KOPT-K1 (cell line): ENCODE measurements around the gene ZNF747.

Experiments used
- H3K27ac ChIP-seq: fragments of 200-600 bp; sonication (generic); 2 replicates; pipeline ENCODE4 v1.5.1; 2016; ENCODE audit warnings: antibody characterized with exemption, mild to moderate bottlenecking, low read depth, low read length; ENCODE audit not compliant: poor library complexity, severe bottlenecking
- H3K36me3 ChIP-seq: fragments of 200-600 bp; sonication (generic); 2 replicates; pipeline ENCODE4 v1.5.1; 2017; ENCODE audit warnings: antibody characterized with exemption, mild to moderate bottlenecking, low read length, moderate library complexity; ENCODE audit not compliant: insufficient read depth
- H3K9me3 ChIP-seq: fragments of 200-600 bp; sonication (generic); 2 replicates; pipeline ENCODE4 v1.5.1; 2017; ENCODE audit warnings: antibody characterized with exemption, low read length, mild to moderate bottlenecking; ENCODE audit not compliant: insufficient read depth, poor library complexity, severe bottlenecking

ZNF747 gene

DNA sequence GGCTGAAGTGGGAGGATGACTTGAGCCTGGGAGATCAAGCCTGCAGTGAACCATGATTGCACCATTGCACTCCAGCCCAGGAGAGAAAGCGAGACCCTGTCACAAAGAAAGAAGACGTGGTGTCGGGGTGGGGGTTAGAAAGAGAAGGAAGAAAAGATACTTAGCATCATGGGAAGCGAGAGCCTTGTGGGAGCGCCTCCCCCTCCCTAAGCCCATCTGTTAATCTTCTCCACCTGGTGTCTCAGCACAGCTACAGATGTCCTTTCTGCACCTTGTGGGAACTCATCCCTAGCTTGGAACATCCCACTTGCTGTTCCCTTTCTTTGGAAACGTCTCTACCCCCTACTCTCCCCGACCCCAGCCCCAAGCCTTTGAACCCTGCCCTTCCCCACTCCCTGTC, 30.9 kb upstream of the ZNF747 start:
- Histone ChIP-seq H3K36me3 (no peaks in the 10 kb centered on the region), H3K27ac (no peak overlapping the region), H3K9me3 (no peaks in the 10 kb centered on the region)

DNA sequence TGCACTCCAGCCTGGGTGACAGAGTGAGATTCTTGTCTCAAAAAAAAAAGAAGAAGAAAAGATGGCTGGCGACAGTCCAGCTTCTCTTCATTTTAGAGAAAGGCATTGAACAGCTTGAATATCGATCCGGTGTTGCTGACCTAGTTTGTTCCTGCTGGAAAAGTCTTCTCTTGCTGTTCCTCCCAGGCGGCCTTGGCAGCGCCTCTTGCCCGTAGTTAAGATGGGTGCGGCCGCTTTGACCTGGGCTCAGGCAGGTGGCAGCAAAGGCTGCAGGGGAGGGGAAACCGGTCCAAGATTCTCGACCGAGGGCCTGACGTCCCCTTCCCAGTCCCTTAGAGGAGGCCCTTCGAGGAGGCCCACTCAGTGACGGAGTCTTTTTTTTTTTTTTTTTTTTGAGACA, 27.4 kb upstream of the ZNF747 start:
- Histone ChIP-seq H3K27ac (no peak overlapping the region), H3K36me3 (no peaks in the 10 kb centered on the region), H3K9me3 (no peaks in the 10 kb centered on the region)

DNA sequence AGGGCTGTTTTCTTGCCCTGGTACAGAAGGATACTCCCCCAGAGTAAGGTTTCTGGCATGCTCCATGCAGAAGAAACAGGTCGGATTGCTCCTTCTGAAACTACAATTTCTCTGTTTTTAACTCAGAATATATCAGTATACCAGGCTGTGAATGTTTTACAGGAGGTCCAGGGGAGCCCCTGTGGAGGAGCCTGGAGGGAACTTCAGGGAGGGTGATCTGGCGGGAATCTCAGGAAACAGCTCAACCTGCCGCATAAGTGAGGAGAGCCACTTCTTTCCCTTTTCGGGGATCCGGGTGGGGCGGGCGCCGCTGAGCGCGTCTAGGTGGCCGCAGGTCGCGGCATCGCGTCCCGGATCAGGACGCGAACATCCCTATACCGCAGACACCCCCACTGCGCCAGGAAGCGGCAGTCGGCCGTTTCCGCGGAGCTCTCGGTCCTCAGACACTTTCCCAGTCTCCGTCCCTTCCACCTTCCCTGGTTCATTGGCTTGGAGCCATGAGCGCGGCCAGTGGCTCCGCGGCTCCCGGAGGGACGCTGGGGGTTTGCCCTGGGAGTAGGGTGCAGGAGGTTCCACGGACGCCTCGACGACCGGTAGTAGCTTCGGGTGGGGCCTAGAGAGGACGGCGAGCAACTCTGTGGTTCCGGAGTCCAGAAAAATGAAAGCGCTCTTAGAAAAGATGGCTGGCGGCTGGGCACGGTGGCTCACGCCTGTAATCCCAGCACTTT, 26.6 kb upstream of the ZNF747 start:
- no peak overlapping the region for H3K27ac ChIP-seq
- H3K36me3 ChIP-seq = peaks cover 1% of the 10 kb centered on the region; the same call in 1 of the 2 replicates
- H3K9me3 ChIP-seq = no peaks in the 10 kb centered on the region

DNA sequence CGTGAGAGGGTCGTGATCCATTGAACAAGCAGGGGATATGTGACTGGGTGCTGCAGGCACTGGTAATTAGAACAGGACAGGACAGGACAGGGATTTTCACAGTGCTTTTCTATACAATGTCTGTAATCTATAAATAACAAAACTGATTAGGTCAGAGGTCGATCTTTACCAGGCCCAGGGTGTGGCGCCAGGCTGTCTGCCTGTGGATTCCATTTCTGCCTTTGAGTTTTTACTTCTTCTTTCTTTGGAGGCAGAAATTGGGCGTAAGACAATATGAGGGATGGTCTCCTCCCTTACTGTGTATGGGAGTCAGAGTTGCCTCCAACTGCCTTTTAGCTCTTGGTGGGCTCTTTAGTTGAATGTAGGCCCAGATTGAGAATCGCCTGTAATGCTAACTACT, 25.0 kb upstream of the ZNF747 start:
- Histone ChIP-seq H3K36me3 (peaks cover 17% of the 10 kb centered on the region), H3K9me3 (no peaks in the 10 kb centered on the region), H3K27ac (no peak overlapping the region)

DNA sequence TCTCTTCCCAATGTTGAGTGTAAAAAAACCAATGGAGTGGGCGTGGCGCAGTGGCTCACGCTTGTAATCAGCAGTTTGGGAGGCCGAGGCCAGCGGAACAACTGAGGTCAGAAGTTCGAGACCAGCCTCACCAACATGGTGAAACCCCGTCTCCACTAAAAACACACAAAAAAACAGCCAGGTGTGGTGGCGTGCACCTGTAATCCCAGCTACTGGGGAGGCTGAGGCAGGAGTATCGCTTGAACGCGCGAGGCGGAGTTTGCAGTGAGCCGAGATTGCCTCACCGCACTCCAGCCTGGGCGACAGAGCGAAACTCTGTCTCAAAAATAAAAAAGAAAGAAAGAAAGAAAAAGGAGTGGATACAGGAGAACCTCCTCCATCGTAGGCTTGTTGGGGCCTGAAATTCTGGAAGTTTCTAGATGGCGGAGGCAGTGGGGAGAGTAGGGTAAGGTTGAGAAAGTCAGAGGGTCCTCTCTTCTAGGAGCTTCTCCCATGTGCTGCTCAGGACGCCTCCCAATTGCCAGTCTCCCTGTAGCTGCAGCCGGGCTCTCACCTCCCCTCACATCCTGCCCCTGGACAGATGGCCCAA, 24.2 kb upstream of the ZNF747 start:
- H3K27ac ChIP-seq = peak overlapping the region; percentile 95
- H3K36me3 ChIP-seq = peaks cover 25% of the 10 kb centered on the region
- H3K9me3 ChIP-seq = no peaks in the 10 kb centered on the region

DNA sequence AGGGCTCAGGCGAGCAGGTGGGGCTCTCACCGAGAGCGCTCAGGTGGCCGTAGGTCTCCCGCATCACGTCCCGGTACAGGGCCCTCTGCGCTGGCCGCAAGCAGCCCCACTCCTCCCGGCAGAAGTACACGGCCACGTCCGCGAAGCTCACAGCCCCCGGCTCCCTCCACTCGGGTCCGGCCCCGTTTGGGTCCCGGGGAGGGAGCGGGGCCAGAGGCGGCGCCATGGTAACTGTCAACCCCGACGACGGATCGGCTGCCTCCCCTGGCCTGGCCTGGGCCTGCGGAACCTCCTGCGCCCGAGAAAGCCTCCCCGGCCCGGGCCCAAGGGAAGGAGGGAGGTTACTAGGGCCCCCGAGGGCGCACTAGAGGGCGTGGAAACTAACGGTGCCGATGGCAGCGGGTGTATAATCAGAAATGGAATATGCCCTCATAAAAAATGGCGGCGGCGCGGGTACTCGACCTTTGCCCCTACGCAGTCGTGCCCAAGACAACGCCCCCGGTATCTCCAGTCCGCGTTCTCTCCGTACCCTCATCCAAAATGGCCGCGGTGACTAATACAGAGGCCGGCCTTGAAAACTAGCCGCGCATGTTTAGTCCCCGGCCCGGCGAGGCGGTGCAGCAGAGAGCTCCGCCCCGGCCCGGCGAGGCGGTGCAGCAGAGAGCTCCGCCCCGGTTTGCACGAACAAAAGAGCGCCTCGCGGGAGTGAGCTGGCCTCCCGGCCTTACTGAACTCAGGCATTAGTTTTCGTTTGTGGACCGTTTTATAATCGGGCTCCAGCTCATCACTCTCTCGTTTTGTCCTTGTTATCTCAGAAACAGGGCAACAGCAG, 23.5 kb upstream of the ZNF747 start, which contains the start of gene ZNF764:
Gene ZNF764, minus strand, starts transcription at position 418 of the 832 bp plus-strand sequence. Its CDS starts 192 bp downstream, at position 226.
- no peaks in the 10 kb centered on the region for H3K9me3 ChIP-seq
- H3K27ac ChIP-seq = peak within 1 kb of the TSS; percentile 95
- H3K36me3 ChIP-seq = peaks cover 32% of the 10 kb centered on the region

DNA sequence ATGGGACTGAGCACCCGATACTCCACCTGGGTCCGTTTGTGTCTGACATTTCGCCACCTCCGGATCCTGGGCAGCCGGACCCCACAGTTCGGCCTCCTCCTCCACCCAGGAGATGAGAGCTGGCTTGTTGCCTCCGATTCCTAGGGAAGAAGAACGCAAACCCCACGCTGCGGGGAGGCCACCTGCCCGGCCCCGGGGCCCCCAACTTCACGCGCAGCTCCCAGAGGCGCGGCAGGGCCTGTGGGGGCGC, 23.0 kb upstream of the ZNF747 start:
- Histone ChIP-seq H3K9me3 (no peaks in the 10 kb centered on the region), H3K27ac (peak overlapping the region; percentile 95), H3K36me3 (peaks cover 38% of the 10 kb centered on the region)

DNA sequence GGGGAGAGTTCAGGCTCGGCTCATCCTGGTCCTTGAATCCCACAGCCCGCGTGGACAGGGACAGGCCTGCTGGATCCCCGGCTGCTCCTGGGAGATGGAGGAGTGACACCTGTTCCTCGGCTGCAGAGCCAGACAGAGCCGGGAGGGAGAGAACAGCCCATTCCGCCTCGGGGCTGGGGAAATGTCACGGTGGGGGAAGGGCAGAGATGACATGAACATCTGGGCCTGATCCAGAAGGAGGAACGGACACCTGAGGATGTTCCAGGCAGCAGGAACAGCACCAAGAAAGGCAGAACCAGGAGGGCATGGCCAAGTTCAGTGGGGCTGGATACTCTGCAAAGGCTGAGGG, 21.4 kb upstream of the ZNF747 start:
- H3K27ac ChIP-seq = no peak overlapping the region
- H3K36me3 ChIP-seq = peaks cover 38% of the 10 kb centered on the region
- no peaks in the 10 kb centered on the region for H3K9me3 ChIP-seq

DNA sequence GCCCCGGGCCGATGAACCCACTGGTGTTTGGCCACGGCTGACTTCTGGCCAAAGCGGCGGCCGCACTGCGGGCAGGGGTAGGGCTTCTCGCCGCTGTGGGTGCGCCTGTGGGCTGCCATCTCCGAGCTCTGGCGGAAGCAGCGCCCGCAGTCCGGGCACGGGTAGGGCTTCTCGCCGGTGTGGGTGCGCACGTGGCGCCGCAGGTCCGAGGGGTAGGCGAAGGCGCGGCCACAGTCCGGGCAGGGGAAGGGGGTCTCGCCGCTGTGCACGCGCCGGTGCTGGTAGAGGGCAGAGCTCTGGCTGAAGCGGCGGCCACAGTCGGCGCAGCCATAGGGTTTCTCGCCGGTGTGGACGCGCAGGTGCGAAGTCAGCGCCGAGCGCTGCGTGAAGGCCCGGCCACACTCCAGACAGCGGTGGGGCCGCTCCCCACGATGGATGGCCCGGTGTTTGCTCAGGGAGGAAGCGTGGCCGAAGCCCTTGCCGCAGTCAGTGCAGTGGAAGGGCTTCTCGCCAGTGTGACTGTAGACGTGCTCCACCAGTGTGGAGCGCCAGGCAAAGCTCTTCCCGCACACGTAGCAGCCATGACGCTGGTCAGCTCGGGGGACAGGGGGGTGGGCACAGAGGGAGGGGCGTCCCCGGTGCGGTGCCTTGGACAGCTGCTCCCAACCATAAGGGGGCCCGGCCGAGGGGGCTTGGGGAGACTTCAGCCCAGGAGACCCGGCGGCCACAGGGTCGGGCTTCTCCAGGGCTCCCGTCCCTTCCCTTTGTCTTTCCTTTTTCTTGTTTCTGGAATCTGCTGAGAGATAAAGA, 20.9 kb upstream of the ZNF747 start:
- Histone ChIP-seq H3K9me3 (no peaks in the 10 kb centered on the region), H3K36me3 (peaks cover 38% of the 10 kb centered on the region), H3K27ac (no peak overlapping the region)

DNA sequence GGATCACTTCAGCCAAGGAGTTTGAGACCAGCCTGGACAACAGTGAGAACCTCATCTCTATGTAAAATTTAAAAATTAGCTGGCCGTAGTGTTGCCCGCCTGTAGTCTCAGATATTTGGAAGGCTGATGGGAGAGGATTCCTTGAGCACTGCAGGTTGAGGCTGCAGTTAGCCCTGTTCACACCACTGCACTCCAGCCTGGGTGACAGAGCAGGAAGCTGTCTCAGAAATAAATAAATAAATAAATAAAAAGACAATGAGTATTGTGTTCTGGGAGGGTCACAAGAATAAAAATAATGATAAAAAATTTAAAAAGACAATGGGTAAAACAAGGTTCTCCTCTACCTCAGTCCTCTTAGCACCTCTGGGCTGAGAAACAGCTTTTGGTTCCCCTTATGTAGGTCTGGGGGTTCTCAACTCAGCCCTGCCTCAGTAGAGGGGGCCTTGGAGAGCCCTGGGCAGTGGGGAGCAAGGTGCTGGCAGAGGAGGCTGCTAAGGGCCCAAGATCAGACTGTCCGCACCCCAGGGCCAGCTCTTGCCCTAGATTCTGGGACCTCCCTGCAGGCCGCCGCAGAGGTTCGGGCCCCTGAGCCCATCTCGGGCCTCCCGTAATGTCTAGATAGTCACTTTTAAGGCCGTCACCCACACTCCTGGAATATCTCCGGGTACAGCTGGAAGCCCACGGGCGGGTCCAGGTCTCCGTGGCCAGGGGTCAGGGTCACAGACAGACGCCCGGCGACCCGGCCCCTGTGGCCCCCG, 20.1 kb upstream of the ZNF747 start:
- H3K9me3 ChIP-seq = no peaks in the 10 kb centered on the region
- H3K36me3 ChIP-seq = peaks cover 38% of the 10 kb centered on the region

DNA sequence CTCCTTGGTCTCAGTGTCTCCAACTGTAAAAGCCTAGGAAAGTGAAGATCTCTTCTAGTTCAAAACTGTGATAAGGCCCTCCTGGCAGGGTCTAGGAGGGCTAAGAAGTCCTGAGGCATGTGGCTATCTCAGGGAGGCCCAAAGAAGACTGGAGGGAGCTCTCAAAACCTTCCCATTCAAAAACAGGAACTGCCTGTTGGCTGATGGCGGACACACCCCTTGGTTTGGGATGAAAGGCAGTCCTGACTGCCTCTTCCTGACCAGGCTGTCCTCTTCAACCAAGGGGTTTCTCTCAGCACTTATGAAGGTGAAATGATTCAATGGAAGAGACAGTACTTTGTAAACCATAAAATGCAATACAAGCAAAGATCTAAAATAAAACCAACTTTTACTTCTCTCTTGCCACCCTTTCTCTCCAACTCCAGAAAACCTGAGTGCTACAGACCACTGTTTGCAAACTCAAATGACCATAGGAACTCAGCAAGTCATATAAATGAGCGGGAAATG, 18.8 kb upstream of the ZNF747 start:
- Histone ChIP-seq H3K36me3 (peaks cover 38% of the 10 kb centered on the region), H3K27ac (peak overlapping the region; percentile 51), H3K9me3 (no peaks in the 10 kb centered on the region)

More for the DNA sequence above, 20.1 kb upstream of the ZNF747 start:
- no peak overlapping the region for H3K27ac ChIP-seq

DNA sequence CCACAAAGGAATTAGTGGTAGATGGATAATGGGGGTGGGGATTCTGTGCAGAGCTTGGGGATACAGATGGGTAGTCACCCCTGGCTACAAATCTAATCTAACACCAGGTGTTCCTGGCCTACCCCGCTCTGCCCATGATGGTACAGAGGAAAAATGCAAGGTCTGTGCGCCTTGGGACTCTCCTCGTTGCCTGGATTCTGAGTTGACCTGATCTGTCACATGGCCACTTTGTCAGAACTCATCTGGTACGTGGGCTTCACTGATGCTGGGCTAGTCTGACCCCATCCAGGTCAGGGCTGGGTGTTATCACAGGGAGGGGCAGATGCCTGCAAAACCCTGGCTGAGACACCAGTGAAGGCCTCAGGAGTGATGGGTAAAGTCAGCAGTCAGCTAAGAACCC, 18.3 kb upstream of the ZNF747 start:
- H3K36me3 ChIP-seq = peaks cover 38% of the 10 kb centered on the region
- peak overlapping the region; percentile 51 for H3K27ac ChIP-seq
- H3K9me3 ChIP-seq = no peaks in the 10 kb centered on the region

DNA sequence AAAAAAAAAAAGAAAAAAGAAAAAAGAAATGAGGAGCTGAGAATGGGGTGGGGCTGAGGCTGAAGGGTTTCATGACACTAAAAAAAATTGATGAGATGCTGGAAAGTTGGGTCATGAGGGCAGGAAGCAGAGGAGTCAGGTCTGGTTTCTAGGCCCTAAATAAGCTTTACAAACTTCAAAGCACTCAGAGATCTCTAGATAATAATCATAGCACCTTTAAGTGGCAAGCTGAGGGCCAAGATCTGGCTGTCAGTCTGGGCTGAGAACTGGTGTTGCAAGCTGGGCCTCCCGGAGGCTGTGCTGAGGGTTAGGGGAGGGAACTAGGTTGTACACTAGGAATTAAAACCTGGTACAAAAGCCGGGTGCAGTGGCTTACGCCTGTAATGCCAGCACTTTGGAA, 17.1 kb upstream of the ZNF747 start:
- Histone ChIP-seq H3K27ac (peak overlapping the region; percentile 51), H3K9me3 (no peaks in the 10 kb centered on the region), H3K36me3 (peaks cover 38% of the 10 kb centered on the region)
